ENCODE results near the gene IRF2BP2. TPM values are rescaled to one million over a fixed set of nuclear protein-coding genes. Genes with fewer than 3 reads are reported as not detected.

The IRF2BP2 gene
- total and polyA plus RNA-seq, 2 of the 13 experiments (the other 11 are each of a cell fraction or from before 2014, with no cell fraction given): 140 to 147 TPM

- ChIA-PET CTCF (ENCODE audit: low intra/inter-chr PET ratio, low total read pairs) (no interaction called here), POLR2A (interaction anchor here (1.0 to 2.5 kb wide), 2 partner anchors 11 to 36 kb away, joined by 3 to 12 read pairs; partner anchors contain the start of gene IRF2BP2)
- H3K27ac ChIP-seq (ENCODE audit: extremely low read length, insufficient read depth, low read length): no peak overlapping the region
- intact Hi-C loops (cut with micrococcal nuclease; ENCODE audit: unreplicated experiment) (no loop called here), in situ Hi-C loops (cut with HindIII; ENCODE audit: extremely low pct_ligation_motif_present, low pct_unique_long_range_greater_than_20kb) (no loop called here)
- H3K4me2 ChIP-seq (ENCODE audit: low read depth, low read length): no peak overlapping the region
- H3K79me2 ChIP-seq (ENCODE audit: insufficient read depth, low read length): no peaks in the 10 kb centered on the region
- H3K9ac ChIP-seq (ENCODE audit: insufficient read depth, low read depth, low read length): no peak overlapping the region
- H3K9me3 ChIP-seq (ENCODE audit: low read length): peaks cover 6% of the 10 kb centered on the region
- DNase-seq (ENCODE audit: low spot score) (no peak), ATAC-seq (no peak), FAIRE-seq (no peak)
- no peaks in the 10 kb centered on the region for H3K36me3 ChIP-seq (replicated peaks in 1 of 2; ENCODE audit: control insufficient read depth in 1 of 2, insufficient read depth in 2 of 2, low read length in 2 of 2)
- BruUV-seq (replicated peaks): no TSS peak
- H3K4me1 ChIP-seq (ENCODE audit: insufficient read depth, low read length): peaks cover 45% of the 10 kb centered on the region
- no peak for TF ChIP-seq MTA3 (CRISPR knock-in tag; IDR thresholded peaks at IDR 0.05)
- TF ChIP-seq, protein P1, sequence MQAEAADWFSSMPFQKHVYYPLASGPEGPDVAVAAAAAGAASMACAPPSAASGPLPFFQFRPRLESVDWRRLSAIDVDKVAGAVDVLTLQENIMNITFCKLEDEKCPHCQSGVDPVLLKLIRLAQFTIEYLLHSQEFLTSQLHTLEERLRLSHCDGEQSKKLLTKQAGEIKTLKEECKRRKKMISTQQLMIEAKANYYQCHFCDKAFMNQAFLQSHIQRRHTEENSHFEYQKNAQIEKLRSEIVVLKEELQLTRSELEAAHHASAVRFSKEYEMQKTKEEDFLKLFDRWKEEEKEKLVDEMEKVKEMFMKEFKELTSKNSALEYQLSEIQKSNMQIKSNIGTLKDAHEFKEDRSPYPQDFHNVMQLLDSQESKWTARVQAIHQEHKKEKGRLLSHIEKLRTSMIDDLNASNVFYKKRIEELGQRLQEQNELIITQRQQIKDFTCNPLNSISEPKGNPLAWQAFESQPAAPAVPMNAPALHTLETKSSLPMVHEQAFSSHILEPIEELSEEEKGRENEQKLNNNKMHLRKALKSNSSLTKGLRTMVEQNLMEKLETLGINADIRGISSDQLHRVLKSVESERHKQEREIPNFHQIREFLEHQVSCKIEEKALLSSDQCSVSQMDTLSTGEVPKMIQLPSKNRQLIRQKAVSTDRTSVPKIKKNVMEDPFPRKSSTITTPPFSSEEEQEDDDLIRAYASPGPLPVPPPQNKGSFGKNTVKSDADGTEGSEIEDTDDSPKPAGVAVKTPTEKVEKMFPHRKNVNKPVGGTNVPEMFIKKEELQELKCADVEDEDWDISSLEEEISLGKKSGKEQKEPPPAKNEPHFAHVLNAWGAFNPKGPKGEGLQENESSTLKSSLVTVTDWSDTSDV (CRISPR knock-in tag; IDR thresholded peaks at IDR 0.05): no peak
- TF ChIP-seq, protein P2, sequence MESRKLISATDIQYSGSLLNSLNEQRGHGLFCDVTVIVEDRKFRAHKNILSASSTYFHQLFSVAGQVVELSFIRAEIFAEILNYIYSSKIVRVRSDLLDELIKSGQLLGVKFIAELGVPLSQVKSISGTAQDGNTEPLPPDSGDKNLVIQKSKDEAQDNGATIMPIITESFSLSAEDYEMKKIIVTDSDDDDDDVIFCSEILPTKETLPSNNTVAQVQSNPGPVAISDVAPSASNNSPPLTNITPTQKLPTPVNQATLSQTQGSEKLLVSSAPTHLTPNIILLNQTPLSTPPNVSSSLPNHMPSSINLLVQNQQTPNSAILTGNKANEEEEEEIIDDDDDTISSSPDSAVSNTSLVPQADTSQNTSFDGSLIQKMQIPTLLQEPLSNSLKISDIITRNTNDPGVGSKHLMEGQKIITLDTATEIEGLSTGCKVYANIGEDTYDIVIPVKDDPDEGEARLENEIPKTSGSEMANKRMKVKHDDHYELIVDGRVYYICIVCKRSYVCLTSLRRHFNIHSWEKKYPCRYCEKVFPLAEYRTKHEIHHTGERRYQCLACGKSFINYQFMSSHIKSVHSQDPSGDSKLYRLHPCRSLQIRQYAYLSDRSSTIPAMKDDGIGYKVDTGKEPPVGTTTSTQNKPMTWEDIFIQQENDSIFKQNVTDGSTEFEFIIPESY (CRISPR knock-in tag; IDR thresholded peaks at IDR 0.05): peak; percentile 55; the same call in 1 of the 2 replicates
- no peaks in the 10 kb centered on the region for H4K20me1 ChIP-seq (ENCODE audit: insufficient read depth, low read length)
- H3K27me3 ChIP-seq (ENCODE audit: control insufficient read depth in 1 of 2, insufficient read depth in 2 of 2, low read length in 2 of 2): no peaks in the 10 kb centered on the region
- H2AFZ ChIP-seq (ENCODE audit: low read length): no peak overlapping the region
- WGBS (ENCODE audit: low lambda C conversion rate): 99% methylated on average over 3 of the region's 3 CpGs
- no peak overlapping the region for H3K4me3 ChIP-seq (replicated peaks in 1 of 3; ENCODE audit: insufficient read depth in 1 of 3, low read depth in 2 of 3, low read length in 3 of 3)
Observed at GRCh38 chr1:234647245-234647644, 37.3 kb upstream of the IRF2BP2 start.

Data from HepG2 (cell line).